CD14-positive monocyte (primary cell): ENCODE measurements around the gene FBF1. TPM values are rescaled to one million over a fixed set of nuclear protein-coding genes. Genes with fewer than 3 reads are reported as not detected.
A peak's percentile ranks its signal among the peaks of the same experiment; 100 is the strongest.
"Not testable (repeated sequence)": the region's sequence is repeated elsewhere in the genome, so short reads cannot be mapped to it uniquely, and the experiment has no call there.

Source experiments
- DNase-seq, 3 donors: peaks; one replicate each; pipeline ENCODE4 v3.0.0-alpha.2; 2011 to 2022
- H2AFZ ChIP-seq: 2 replicates; pipeline ENCODE4 v1.6.0; 2012; ENCODE audit warnings: mild to moderate bottlenecking, low read depth, low read length, inconsistent platforms; ENCODE audit not compliant: insufficient read depth, poor library complexity, severe bottlenecking
- H3K27ac ChIP-seq, 2 donors: 1 replicate in 1 of 2; 2 replicates in 1 of 2; pipeline ENCODE4 v1.5.1; 2012 to 2013; ENCODE audit warnings: low read length in 2 of 2, control low read depth in 1 of 2, inconsistent platforms in 1 of 2, low read depth in 1 of 2, mild to moderate bottlenecking in 1 of 2
- H3K27me3 ChIP-seq, 2 donors: one replicate each; pipeline versions ENCODE4 v1.6.0 to v1.6.1; 2011 to 2013; ENCODE audit warnings: low read length in 2 of 2; ENCODE audit not compliant: control insufficient read depth in 2 of 2, insufficient read depth in 2 of 2
- H3K36me3 ChIP-seq, 2 donors: replicated peaks in 1 of 2; 1 replicate in 1 of 2; 2 replicates in 1 of 2; pipeline versions ENCODE4 v1.5.1 to v1.6.1; 2012 to 2013; ENCODE audit warnings: low read length in 2 of 2, control low read depth in 1 of 2, inconsistent platforms in 1 of 2, mild to moderate bottlenecking in 1 of 2; ENCODE audit not compliant: insufficient read depth in 2 of 2, control insufficient read depth in 1 of 2
- H3K4me1 ChIP-seq, 2 donors: 1 replicate in 1 of 2; 2 replicates in 1 of 2; pipeline versions ENCODE4 v1.5.1 to v1.6.1; 2012 to 2013; ENCODE audit warnings: low read length in 2 of 2, control low read depth in 1 of 2, inconsistent platforms in 1 of 2, mild to moderate bottlenecking in 1 of 2, moderate library complexity in 1 of 2; ENCODE audit not compliant: insufficient read depth in 2 of 2, control insufficient read depth in 1 of 2
- H3K4me2 ChIP-seq: replicated peaks from 2 replicates; pipeline ENCODE3; 2012; ENCODE audit warnings: low read length, moderate library complexity, mild to moderate bottlenecking; ENCODE audit not compliant: poor library complexity, severe bottlenecking; ENCODE audit errors: extremely low read depth
- H3K4me3 ChIP-seq, 3 experiments: fragments of 200-600 bp in 1 of 3; sonication (generic) in 1 of 3; replicated peaks in 1 of 3; 1 replicate in 2 of 3; 2 replicates in 1 of 3; pipeline ENCODE4 v1.5.1; 2011 to 2013; ENCODE audit warnings: low read length in 3 of 3, mild to moderate bottlenecking in 3 of 3, control low read depth in 2 of 3, low read depth in 2 of 3, inconsistent platforms in 1 of 3, moderate library complexity in 1 of 3
- H3K79me2 ChIP-seq: 2 replicates; pipeline ENCODE4 v1.6.0; 2012; ENCODE audit warnings: mild to moderate bottlenecking, control low read depth, inconsistent platforms, low read length, moderate library complexity; ENCODE audit not compliant: insufficient read depth
- H3K9ac ChIP-seq: 2 replicates; pipeline ENCODE4 v1.6.0; 2017; ENCODE audit warnings: low read length, mild to moderate bottlenecking; ENCODE audit not compliant: insufficient read depth, poor library complexity, severe bottlenecking
- H3K9me3 ChIP-seq, 2 donors: replicated peaks in 1 of 2; 1 replicate in 1 of 2; 2 replicates in 1 of 2; pipeline versions ENCODE4 v1.5.1 to v1.6.1; 2012 to 2013; ENCODE audit warnings: low read length in 2 of 2, control low read depth in 1 of 2; ENCODE audit not compliant: control insufficient read depth in 1 of 2, insufficient read depth in 1 of 2
- H4K20me1 ChIP-seq: 2 replicates; pipeline ENCODE4 v1.6.0; 2012; ENCODE audit warnings: mild to moderate bottlenecking, low read length, control low read depth, moderate library complexity; ENCODE audit not compliant: insufficient read depth
- H3K27ac Mint-ChIP-seq, 7 donors: one replicate each; pipeline ENCODE4 v1.8.0; 2020; ENCODE audit warnings: mild to moderate bottlenecking in 7 of 7, mixed read lengths in 7 of 7, moderate library complexity in 6 of 7, inconsistent platforms in 2 of 7
- H3K27me3 Mint-ChIP-seq, 3 donors: one replicate each; pipeline ENCODE4 v1.8.0; 2021 to 2022; ENCODE audit warnings: low read depth in 3 of 3, mild to moderate bottlenecking in 3 of 3, mixed read lengths in 3 of 3, moderate library complexity in 3 of 3, inconsistent platforms in 1 of 3
- H3K36me3 Mint-ChIP-seq, 2 donors: one replicate each; pipeline ENCODE4 v1.8.0; 2020; ENCODE audit warnings: mixed read lengths in 2 of 2, inconsistent platforms in 1 of 2, mild to moderate bottlenecking in 1 of 2
- H3K4me1 Mint-ChIP-seq: one replicate; pipeline ENCODE4 v1.8.0; 2020; ENCODE audit warnings: mild to moderate bottlenecking, mixed read lengths
- H3K4me3 Mint-ChIP-seq, 2 donors: one replicate each; pipeline ENCODE4 v1.8.0; 2020; ENCODE audit warnings: mild to moderate bottlenecking in 2 of 2, mixed read lengths in 2 of 2, moderate library complexity in 1 of 2
- H3K9me3 Mint-ChIP-seq, 7 donors: one replicate each; pipeline ENCODE4 v1.8.0; 2020 to 2022; ENCODE audit warnings: mixed read lengths in 7 of 7, mild to moderate bottlenecking in 6 of 7, moderate library complexity in 6 of 7, inconsistent platforms in 2 of 7
- WGBS: methylation state at CpG from one replicate; pipeline ENCODE4 v1.1.5; 2013; ENCODE audit warnings: missing lambda C conversion rate; ENCODE audit not compliant: insufficient coverage; 5-methylcytosine and 5-hydroxymethylcytosine counted together
- intact Hi-C, 2 donors: fragments of 100-400 bp; cut with micrococcal nuclease; formaldehyde crosslinking; loops; one replicate each; pipeline versions ENCODE4 v1.15.0 to v1.15.1; 2023
- polyA plus RNA-seq, 3 donors: library from polyadenylated mRNA; depleted of rRNA in 1 of 3; unstranded in 2 of 3; stranded (reverse) in 1 of 3; fragments of 300-500 nt in 2 of 3; fragments of >200 nt in 1 of 3; fragmentation: Illumina TruSeq in 2 of 3; gene quantifications; 1 replicate in 2 of 3; 2 replicates in 1 of 3; pipeline ENCODE4 v1.2.3, GENCODE V29; 2012 to 2021
- TF ChIP-seq, protein P1 (sequence below): fragments of 200-600 bp; IDR thresholded peaks from one replicate; pipeline ENCODE4 v1.8.0; 2022; ENCODE audit warnings: antibody characterized with exemption, mild to moderate bottlenecking

The FBF1 gene
- polyA plus RNA-seq, 3 donors = 0.32 to 4.4 (median 0.62) TPM

GRCh38 chr17:75889454-75889853 lies 51.4 kb downstream of the FBF1 start:
- peaks cover 3% of the 10 kb centered on the region for H3K79me2 ChIP-seq
- H3K36me3 ChIP-seq = peaks cover 15 to 34% of the 10 kb centered on the region in 2 donors
- H3K36me3 Mint-ChIP-seq = peaks cover 16 to 29% of the 10 kb centered on the region in 2 donors
- H3K27ac ChIP-seq = no peak overlapping the region
- TF ChIP-seq, protein P1, sequence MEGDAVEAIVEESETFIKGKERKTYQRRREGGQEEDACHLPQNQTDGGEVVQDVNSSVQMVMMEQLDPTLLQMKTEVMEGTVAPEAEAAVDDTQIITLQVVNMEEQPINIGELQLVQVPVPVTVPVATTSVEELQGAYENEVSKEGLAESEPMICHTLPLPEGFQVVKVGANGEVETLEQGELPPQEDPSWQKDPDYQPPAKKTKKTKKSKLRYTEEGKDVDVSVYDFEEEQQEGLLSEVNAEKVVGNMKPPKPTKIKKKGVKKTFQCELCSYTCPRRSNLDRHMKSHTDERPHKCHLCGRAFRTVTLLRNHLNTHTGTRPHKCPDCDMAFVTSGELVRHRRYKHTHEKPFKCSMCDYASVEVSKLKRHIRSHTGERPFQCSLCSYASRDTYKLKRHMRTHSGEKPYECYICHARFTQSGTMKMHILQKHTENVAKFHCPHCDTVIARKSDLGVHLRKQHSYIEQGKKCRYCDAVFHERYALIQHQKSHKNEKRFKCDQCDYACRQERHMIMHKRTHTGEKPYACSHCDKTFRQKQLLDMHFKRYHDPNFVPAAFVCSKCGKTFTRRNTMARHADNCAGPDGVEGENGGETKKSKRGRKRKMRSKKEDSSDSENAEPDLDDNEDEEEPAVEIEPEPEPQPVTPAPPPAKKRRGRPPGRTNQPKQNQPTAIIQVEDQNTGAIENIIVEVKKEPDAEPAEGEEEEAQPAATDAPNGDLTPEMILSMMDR = no peak
- peaks cover 0 to 5% (median 0%) of the 10 kb centered on the region in 7 donors for H3K9me3 Mint-ChIP-seq
- H3K4me2 ChIP-seq = no peak overlapping the region
- no peak for DNase-seq
- WGBS = 48% methylated on average over 2 of the region's 6 CpGs
- no peak overlapping the region for H3K9ac ChIP-seq
- H3K4me3 Mint-ChIP-seq = no peak overlapping the region
- H3K4me1 ChIP-seq = peaks cover 8 to 14% of the 10 kb centered on the region in 2 donors
- no peak overlapping the region for H2AFZ ChIP-seq
- intact Hi-C loops = no loop called here
- H3K9me3 ChIP-seq = no peaks in the 10 kb centered on the region
- peak overlapping the region in 1 of 7 donors; percentile 24 for H3K27ac Mint-ChIP-seq
- H3K27me3 ChIP-seq = no peaks in the 10 kb centered on the region
- H4K20me1 ChIP-seq = peaks cover 17% of the 10 kb centered on the region
- H3K4me3 ChIP-seq = no peak overlapping the region
- peaks cover 3 to 10% (median 7%) of the 10 kb centered on the region in 3 donors for H3K27me3 Mint-ChIP-seq
- peaks cover 20% of the 10 kb centered on the region for H3K4me1 Mint-ChIP-seq

DNA sequence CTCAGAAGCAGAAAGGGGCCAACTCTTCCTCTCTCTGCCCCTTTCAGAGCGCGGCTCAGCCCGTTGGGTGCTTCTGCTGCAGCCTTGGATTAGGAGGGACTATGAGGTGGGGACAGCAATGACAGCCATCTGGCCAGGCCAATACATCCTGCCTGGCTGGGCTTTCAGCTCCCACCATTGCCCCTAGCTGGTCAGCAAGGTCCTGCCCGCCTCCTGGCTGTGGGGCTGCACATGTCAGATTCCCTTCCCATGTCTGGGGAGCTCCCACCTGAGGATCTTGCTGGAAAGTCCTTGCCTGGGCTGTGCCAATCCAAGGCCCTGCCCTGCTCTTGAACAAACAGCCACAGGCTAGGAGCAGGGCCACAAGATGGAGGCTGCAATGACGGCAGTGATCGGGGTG lies 52.4 kb downstream of the FBF1 start:
- no peak overlapping the region for H3K9ac ChIP-seq
- Mint-ChIP-seq H3K27ac (peak overlapping the region in 2 of 7 donors; percentile 30 to 58), H3K9me3 (peaks cover 0 to 5% (median 0%) of the 10 kb centered on the region in 7 donors), H3K27me3 (peaks cover 3 to 8% (median 7%) of the 10 kb centered on the region in 3 donors), H3K4me3 (no peak overlapping the region), H3K36me3 (peaks cover 16 to 26% of the 10 kb centered on the region in 2 donors), H3K4me1 (peaks cover 15% of the 10 kb centered on the region)
- H3K27ac ChIP-seq = no peak overlapping the region
- no peaks in the 10 kb centered on the region for H3K9me3 ChIP-seq
- peaks cover 8 to 14% of the 10 kb centered on the region in 2 donors for H3K4me1 ChIP-seq
- peaks cover 9% of the 10 kb centered on the region for H4K20me1 ChIP-seq
- no peak overlapping the region for H3K4me3 ChIP-seq
- intact Hi-C loops = no loop called here
- WGBS = 88% methylated on average over 1 of the region's 6 CpGs
- TF ChIP-seq, protein P1 = no peak
- H3K79me2 ChIP-seq = no peaks in the 10 kb centered on the region
- no peak overlapping the region for H3K4me2 ChIP-seq
- H3K27me3 ChIP-seq = no peaks in the 10 kb centered on the region
- no peak overlapping the region for H2AFZ ChIP-seq
- no peak for DNase-seq
- H3K36me3 ChIP-seq = peaks cover 15 to 34% of the 10 kb centered on the region in 2 donors

DNA sequence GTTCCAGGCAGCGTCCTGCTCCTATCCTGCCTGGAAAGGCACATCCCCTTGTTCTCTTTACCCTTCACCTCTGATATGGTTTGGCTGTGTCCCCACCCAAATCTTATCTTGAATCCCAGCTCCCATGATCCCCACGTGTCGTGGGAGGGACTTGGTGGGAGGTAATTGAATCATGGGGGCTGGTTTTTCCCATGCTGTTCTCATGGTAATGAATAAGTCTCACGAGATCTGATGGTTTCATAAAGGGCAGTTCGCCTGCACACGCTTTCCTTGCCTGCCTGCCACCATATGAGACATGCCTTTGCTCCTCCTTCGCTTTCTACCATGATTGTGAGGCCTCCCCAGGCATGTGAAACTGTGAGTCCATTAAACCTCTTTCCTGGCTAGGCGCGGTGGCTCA lies 55.0 kb downstream of the FBF1 start:
- H3K4me3 ChIP-seq, H3K27ac ChIP-seq, H3K4me2 ChIP-seq, intact Hi-C loops, H2AFZ ChIP-seq, H3K9me3 ChIP-seq, H3K79me2 ChIP-seq, H3K27ac Mint-ChIP-seq, H3K27me3 ChIP-seq, H3K4me3 Mint-ChIP-seq, H4K20me1 ChIP-seq, H3K9me3 Mint-ChIP-seq, H3K9ac ChIP-seq, DNase-seq: not testable (repeated sequence)
- Mint-ChIP-seq H3K36me3 (peaks cover 8 to 15% of the 10 kb centered on the region in 2 donors), H3K4me1 (peaks cover 15% of the 10 kb centered on the region), H3K27me3 (peaks cover 9 to 22% (median 15%) of the 10 kb centered on the region in 3 donors)
- peaks cover 8 to 14% of the 10 kb centered on the region in 2 donors for H3K4me1 ChIP-seq
- 86% methylated on average over 4 of the region's 9 CpGs for WGBS
- peaks cover 7 to 19% of the 10 kb centered on the region in 2 donors for H3K36me3 ChIP-seq
